Brain microvascular endothelial cell (primary cell): Measurements from ENCODE around the gene DUSP2.
"Not testable (repeated sequence)": the region's sequence is repeated elsewhere in the genome, so short reads cannot be mapped to it uniquely, and the experiment has no call there.

Experiments used
- DNase-seq: peaks from one replicate; pipeline ENCODE4 v3.0.0-alpha.2; 2020
- H3K27ac ChIP-seq: fragments of 250-450 bp; sonication (Bioruptor Pico); 2 replicates; pipeline ENCODE4 v1.5.1; 2020; ENCODE audit warnings: mild to moderate bottlenecking, moderate library complexity
- H3K27me3 ChIP-seq: fragments of 250-450 bp; sonication (Bioruptor Pico); replicated peaks from 2 replicates; pipeline ENCODE4 v1.5.1; 2020; ENCODE audit warnings: mild to moderate bottlenecking
- H3K36me3 ChIP-seq: fragments of 250-450 bp; sonication (Bioruptor Pico); replicated peaks from 2 replicates; pipeline ENCODE4 v1.5.1; 2020; ENCODE audit warnings: mild to moderate bottlenecking
- H3K4me3 ChIP-seq: 2 replicates; pipeline ENCODE4 v1.5.1; 2011; ENCODE audit warnings: low read depth, mild to moderate bottlenecking, control low read depth, low read length, moderate library complexity
- in situ Hi-C: cut with HindIII; loops from 2 replicates; pipeline ENCODE4 v1.10.0; 2017; ENCODE audit warnings: low sequenced_read_pairs, low pct_ligation_motif_present
- TF ChIP-seq, protein P1 (sequence below): IDR thresholded peaks from 2 replicates; pipeline ENCODE4 v1.5.1; 2011; ENCODE audit warnings: low read depth, mild to moderate bottlenecking, moderate library complexity, low read length, control low read depth, inconsistent platforms; ENCODE audit errors: missing control alignments

DUSP2 gene

DNA sequence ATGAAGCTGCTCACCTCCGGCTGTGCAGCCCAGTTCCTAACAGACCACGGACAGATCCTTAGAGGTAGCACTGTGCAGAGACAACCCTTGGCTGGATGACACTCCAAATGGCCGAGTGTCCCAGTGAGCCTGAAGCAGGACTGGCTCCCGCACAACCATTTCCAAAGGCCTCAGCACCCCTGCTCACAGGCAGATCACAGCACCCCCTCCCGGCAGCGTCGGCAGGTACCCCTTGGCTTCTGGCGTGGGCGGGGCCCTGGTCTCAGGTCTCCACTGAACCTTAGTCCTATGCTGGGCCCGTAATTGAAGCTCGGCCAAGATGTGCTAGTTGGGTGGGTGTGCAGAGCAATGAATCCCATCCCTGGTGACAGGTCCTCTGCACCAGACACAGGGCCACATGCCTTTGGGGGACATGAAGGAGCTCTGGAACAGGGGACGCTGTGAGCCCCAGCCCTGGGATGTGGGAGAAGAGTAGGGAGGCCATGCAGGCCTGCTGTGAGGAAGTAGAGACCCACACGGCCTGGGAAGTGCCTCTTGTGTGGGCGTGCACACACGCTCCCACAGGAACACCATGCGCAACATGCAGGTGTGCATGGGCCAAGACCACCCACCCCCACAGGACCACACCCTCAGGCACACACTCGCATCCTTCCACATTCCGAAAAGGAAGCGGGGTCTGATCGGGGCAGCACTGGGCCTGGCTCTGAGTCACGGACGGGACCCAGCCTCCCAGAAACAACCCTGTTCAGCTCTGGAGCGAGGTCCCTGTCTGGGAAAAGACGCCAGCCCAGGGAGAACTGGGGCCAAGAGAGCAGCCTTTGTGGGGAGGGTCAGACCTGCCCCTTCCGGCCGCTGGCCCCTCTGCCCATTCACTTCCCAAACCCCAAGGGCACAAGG lies 2.8 kb downstream of the DUSP2 start:
- DNase-seq: no peak
- in situ Hi-C loops: no loop called here

DNA sequence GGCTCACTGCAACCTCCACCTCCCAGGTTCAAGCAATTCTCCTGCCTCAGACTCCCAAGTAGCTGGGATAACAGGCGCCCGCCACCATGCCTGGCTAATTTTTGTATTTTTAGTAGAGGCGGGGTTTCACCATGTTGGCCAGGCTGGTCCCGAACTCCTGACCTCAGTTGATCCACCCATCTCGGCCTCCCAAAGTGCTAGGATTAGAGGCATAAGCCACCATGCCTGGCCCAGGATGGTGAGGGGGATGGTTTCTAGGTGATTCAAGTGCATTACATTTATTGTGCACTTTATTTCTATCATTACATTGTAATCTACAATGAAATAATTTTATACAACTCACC lies 3.6 kb downstream of the DUSP2 start:
- in situ Hi-C loops, H3K36me3 ChIP-seq, DNase-seq, H3K4me3 ChIP-seq, H3K27ac ChIP-seq, H3K27me3 ChIP-seq: not testable (repeated sequence)

More for the DNA sequence above, 2.8 kb downstream of the DUSP2 start:
- H3K27ac ChIP-seq: no peak overlapping the region
- no peak overlapping the region for H3K4me3 ChIP-seq
- TF ChIP-seq, protein P1, sequence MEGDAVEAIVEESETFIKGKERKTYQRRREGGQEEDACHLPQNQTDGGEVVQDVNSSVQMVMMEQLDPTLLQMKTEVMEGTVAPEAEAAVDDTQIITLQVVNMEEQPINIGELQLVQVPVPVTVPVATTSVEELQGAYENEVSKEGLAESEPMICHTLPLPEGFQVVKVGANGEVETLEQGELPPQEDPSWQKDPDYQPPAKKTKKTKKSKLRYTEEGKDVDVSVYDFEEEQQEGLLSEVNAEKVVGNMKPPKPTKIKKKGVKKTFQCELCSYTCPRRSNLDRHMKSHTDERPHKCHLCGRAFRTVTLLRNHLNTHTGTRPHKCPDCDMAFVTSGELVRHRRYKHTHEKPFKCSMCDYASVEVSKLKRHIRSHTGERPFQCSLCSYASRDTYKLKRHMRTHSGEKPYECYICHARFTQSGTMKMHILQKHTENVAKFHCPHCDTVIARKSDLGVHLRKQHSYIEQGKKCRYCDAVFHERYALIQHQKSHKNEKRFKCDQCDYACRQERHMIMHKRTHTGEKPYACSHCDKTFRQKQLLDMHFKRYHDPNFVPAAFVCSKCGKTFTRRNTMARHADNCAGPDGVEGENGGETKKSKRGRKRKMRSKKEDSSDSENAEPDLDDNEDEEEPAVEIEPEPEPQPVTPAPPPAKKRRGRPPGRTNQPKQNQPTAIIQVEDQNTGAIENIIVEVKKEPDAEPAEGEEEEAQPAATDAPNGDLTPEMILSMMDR: peak; percentile 14
- H3K36me3 ChIP-seq: no peaks in the 10 kb centered on the region
- H3K27me3 ChIP-seq: peaks cover under 1% of the 10 kb centered on the region

DNA sequence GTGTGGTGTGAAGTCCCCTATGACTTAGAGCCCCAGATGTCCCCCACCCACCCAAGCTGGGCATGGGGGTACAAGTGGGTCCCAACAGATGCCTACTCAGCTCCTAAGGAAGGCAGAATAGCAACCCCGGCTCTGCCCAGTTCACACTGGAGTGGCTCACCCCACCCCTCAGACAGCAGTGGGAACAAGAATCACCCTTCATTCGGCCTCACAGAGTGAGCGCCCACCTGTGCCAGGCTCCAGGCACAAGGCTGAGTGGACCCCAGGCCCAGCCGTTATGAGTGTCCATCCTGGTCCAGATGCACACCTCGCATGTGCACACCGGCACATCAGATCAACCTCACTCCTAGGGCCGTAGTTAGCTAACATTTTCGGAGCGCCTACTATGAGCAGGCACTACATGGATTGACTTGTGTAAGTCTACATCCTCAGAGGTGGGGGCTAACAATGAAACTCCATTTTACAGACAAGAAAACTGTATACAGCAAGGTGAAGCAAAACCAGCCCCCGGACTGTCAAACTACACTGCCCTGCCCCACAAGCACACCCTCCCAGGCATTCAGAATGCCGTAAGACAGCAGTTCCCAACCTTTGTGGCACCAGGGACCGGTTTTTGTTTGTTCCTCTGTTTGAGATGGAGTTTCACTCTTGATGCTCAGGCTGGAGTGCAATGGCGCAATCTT lies 4.2 kb downstream of the DUSP2 start:
- H3K36me3 ChIP-seq: no peaks in the 10 kb centered on the region
- no peak overlapping the region for H3K27ac ChIP-seq
- H3K4me3 ChIP-seq: no peak overlapping the region
- in situ Hi-C loops: no loop called here
- peaks cover 6% of the 10 kb centered on the region for H3K27me3 ChIP-seq
- DNase-seq: no peak
- TF ChIP-seq, protein P1: no peak

DNA sequence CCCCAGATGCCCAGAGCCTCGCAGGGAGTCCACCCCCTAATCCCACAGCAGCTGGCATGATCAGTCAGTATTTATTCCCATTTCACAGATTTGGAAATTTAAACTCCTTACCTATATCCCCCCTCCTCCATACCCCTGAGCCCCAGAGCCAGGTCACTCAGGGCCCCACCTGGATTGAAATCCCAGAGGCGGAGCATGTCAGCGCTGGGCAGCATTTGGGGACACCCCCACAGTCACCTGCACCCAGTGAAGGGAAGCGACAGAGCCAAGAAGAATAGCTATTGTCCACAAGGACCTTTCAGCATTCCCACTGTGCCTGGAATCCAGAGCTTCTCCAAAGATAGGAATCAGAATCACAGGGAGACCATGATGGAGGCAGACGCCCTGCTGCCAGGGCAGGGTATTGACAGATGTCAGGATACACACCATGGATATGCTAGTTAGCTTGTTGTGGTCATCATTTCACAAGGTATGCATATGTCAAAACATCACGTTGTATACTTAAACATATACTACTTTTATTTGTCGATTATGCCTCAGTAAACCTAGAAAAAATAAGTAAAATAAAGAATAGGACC lies 6.0 kb downstream of the DUSP2 start:
- in situ Hi-C loops: no loop called here
- TF ChIP-seq, protein P1: no peak
- Histone ChIP-seq H3K36me3 (no peaks in the 10 kb centered on the region), H3K27me3 (peaks cover 12% of the 10 kb centered on the region), H3K27ac (no peak overlapping the region), H3K4me3 (no peak overlapping the region)
- DNase-seq: no peak

DNA sequence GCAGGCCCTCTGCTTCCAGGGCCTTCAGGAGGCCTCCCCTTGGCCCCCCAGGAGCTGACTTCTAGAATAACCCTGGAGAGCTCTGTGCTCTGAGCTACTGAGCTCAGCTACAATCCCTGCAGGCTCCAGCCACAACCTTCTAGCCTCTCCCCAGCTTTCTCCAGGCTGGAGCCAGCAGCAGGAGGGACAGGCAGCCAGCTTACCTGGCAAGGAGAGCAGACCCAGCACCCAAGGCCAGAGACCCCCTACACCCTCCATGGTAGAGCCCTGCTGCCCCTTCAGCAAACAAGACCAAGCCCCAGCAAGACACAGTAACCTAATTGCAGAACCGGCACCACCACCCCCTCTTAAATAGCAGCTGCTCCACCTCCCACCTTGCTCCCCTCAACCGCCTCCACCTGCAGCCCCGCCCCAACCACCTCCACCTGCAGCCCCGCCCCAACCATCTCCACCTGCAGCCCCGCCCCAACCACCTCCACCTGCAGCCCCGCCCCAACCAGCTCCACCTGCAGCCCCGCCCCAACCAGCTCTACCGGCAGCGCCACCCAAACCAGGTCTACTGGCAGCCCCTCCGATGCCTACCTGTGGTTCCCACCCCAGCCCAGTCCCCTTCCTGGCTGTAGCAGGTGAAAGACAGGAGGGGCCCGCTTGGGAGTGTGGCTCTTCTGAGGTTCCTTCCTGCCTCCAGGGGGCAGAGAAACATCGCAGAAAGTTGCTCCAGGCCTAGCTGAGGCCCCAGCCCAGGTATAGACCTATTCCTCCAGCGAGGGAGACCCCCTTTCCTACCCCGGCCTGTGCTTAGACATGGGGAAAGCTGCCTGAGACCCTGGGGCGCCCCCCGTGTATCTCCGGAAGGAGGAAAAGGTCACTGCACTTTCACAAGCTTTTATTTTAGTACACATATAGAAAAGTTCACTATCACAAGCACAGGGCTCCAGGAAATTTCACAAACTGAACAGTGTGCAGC lies 6.8 kb downstream of the DUSP2 start, which contains the start of gene ASTL:
Gene ASTL, minus strand, starts transcription at position 324 of the 967 bp plus-strand sequence. Its CDS starts 66 bp downstream, at position 258.
- no peaks in the 10 kb centered on the region for H3K36me3 ChIP-seq
- in situ Hi-C loops: no loop called here
- H3K27me3 ChIP-seq: peaks cover 12% of the 10 kb centered on the region
- peak; percentile 28 for DNase-seq
- TF ChIP-seq, protein P1: peak; percentile 78
- H3K4me3 ChIP-seq: no peak within 1 kb of the TSS
- H3K27ac ChIP-seq: no peak within 1 kb of the TSS
